ENCODE results near the gene FBXL17. TPM values are rescaled to one million over a fixed set of nuclear protein-coding genes. Genes with fewer than 3 reads are reported as not detected.
A peak's percentile ranks its signal among the peaks of the same experiment; 100 is the strongest.

The FBXL17 gene
- total RNA-seq, 1 experiment from 2014 or later: 3.5 TPM

- TF ChIP-seq ZMAT4 (CRISPR knock-in tag; IDR thresholded peaks at IDR 0.05) (no peak), USF2 (CRISPR knock-in tag; IDR thresholded peaks at IDR 0.05) (no peak), ZNF121 (CRISPR knock-in tag; IDR thresholded peaks at IDR 0.05) (no peak), E2F5 (CRISPR knock-in tag; IDR thresholded peaks at IDR 0.05) (no peak)
Measured at GRCh38 chr5:108074626-108075025, 307.3 kb downstream of the FBXL17 start (continued).

GRCh38 chr5:108064302-108064701, 317.6 kb downstream of the FBXL17 start:
- ATAC-seq: peak; percentile 58; the same call in 1 of the 2 replicates

GRCh38 chr5:108061941-108062340, 320.0 kb downstream of the FBXL17 start:
- no peak for ATAC-seq
- Mint-ChIP-seq H3K4me3 (no peak overlapping the region), H3K27me3 (ENCODE audit: low read depth) (no peaks in the 10 kb centered on the region), H3K9me3 (no peaks in the 10 kb centered on the region), H3K27ac (no peak overlapping the region), H3K36me3 (no peaks in the 10 kb centered on the region), H3K4me1 (peaks cover 12% of the 10 kb centered on the region)
- ChIA-PET POLR2A (no interaction called here), CTCF (interaction anchor here (1.2 kb wide), 1 partner anchor 30 kb away, joined by 3 read pairs; no protein-coding TSS in a partner anchor)
- DNase-seq (ENCODE audit: low spot score): no peak
- TF ChIP-seq GABPB1 (CRISPR knock-in tag; IDR thresholded peaks at IDR 0.05) (no peak), MXD4 (CRISPR knock-in tag; IDR thresholded peaks at IDR 0.05; ENCODE audit: borderline replicate concordance) (no peak), ATF1 (CRISPR knock-in tag; IDR thresholded peaks at IDR 0.05) (no peak), ZNF532 (CRISPR knock-in tag; IDR thresholded peaks at IDR 0.05; ENCODE audit: borderline replicate concordance) (no peak), ZSCAN18 (CRISPR knock-in tag; IDR thresholded peaks at IDR 0.05) (no peak), EMX1 (CRISPR knock-in tag; IDR thresholded peaks at IDR 0.05) (no peak), SMAD3 (CRISPR knock-in tag; IDR thresholded peaks at IDR 0.05; ENCODE audit: borderline replicate concordance) (no peak)

More at GRCh38 chr5:108064302-108064701, 317.6 kb downstream of the FBXL17 start:
- H3K27ac Mint-ChIP-seq: no peak overlapping the region
- H3K27me3 Mint-ChIP-seq (ENCODE audit: low read depth): no peaks in the 10 kb centered on the region
- CTCF ChIA-PET: interaction anchor here (1.0 to 1.6 kb wide), 3 partner anchors 30 to 492 kb away, joined by 3 to 4 read pairs (median 3); no protein-coding TSS in a partner anchor
- peaks cover 11% of the 10 kb centered on the region for H3K4me1 Mint-ChIP-seq
- TF ChIP-seq IRF1 (CRISPR knock-in tag; IDR thresholded peaks at IDR 0.05) (no peak), NFATC4 (CRISPR knock-in tag; IDR thresholded peaks at IDR 0.05) (no peak), NFYB (CRISPR knock-in tag; conservative IDR thresholded peaks at IDR 0.05; ENCODE audit: low read depth) (no peak), ZMAT4 (CRISPR knock-in tag; IDR thresholded peaks at IDR 0.05) (no peak), ATF1 (CRISPR knock-in tag; IDR thresholded peaks at IDR 0.05) (no peak), TEAD4 (CRISPR knock-in tag; IDR thresholded peaks at IDR 0.05) (no peak), PREB (CRISPR knock-in tag; IDR thresholded peaks at IDR 0.05; ENCODE audit: borderline replicate concordance) (no peak), GRHL2 (CRISPR knock-in tag; IDR thresholded peaks at IDR 0.05; ENCODE audit: insufficient replicate concordance, severe bottlenecking) (no peak), PRRX2 (CRISPR knock-in tag; IDR thresholded peaks at IDR 0.05) (no peak), ZNF423 (CRISPR knock-in tag; IDR thresholded peaks at IDR 0.05) (no peak), TP53 (CRISPR knock-in tag; IDR thresholded peaks at IDR 0.05) (no peak), SOX15 (CRISPR knock-in tag; IDR thresholded peaks at IDR 0.05) (no peak), ZBTB43 (CRISPR knock-in tag; IDR thresholded peaks at IDR 0.05) (no peak)
- H3K4me3 Mint-ChIP-seq: no peak overlapping the region
- H3K36me3 Mint-ChIP-seq: no peaks in the 10 kb centered on the region
- H3K9me3 Mint-ChIP-seq: no peaks in the 10 kb centered on the region
- POLR2A ChIA-PET: no interaction called here
- no peak for DNase-seq (ENCODE audit: low spot score)

Measured in WTC11 (cell line).